ENCODE data around the gene ZNF3. TPM values are rescaled to one million over a fixed set of nuclear protein-coding genes. Genes with fewer than 3 reads are reported as not detected.
A peak's percentile ranks its signal among the peaks of the same experiment; 100 is the strongest.
"Not testable (repeated sequence)": the region's sequence is repeated elsewhere in the genome, so short reads cannot be mapped to it uniquely, and the experiment has no call there.

Gene ZNF3
- polyA plus RNA-seq: 31.7 TPM

- Mint-ChIP-seq H3K9me3 (no peaks in the 10 kb centered on the region), H3K27me3 (no peaks in the 10 kb centered on the region), H3K4me3 (peak within 1 kb of the TSS; percentile 78 to 96 (median 94)), H3K36me3 (no peaks in the 10 kb centered on the region), H3K4me1 (peaks cover 21 to 26% (median 25%) of the 10 kb centered on the region in 3 donors), H3K27ac (peak within 1 kb of the TSS; percentile 93 to 98 (median 97))
Observed at GRCh38 chr7:100081535-100082102, at the start of gene ZNF3. Gene ZNF3 (minus strand): TSS chr7:100081723. CDS start chr7:100077357, 4,366 bp downstream.

- peak overlapping the region in 2 of 4 donors; percentile 43 to 63 for H3K4me3 Mint-ChIP-seq
- peaks cover 2% of the 10 kb centered on the region for H3K36me3 Mint-ChIP-seq
- no peaks in the 10 kb centered on the region for H3K9me3 Mint-ChIP-seq
- no peak overlapping the region for H3K27ac Mint-ChIP-seq
- H3K4me1 Mint-ChIP-seq: peaks cover 9 to 18% (median 12%) of the 10 kb centered on the region in 3 donors
- H3K27me3 Mint-ChIP-seq: no peaks in the 10 kb centered on the region
Observed at GRCh38 chr7:100130608-100131453, 49.3 kb upstream of the ZNF3 start.

DNA sequence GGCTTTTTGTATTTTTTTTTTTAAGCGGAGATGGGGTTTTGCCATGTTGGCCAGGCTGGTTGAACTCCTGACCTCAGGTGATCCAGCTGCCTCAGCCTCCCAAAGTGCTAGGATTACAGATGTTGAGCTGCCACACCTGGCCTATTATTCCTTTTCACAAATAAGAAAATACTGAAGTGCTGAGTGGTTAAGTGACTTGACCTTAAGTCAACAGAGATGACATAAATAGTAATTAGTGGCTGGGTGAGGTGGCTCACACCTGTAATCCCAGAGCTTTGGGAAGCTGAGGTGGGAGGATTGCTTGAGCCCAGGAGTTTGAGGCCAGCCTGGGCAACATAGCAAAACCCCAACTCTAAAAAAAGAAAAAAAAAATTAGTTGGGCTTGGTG lies 48.7 kb upstream of the ZNF3 start:
- not testable (repeated sequence) for H3K36me3 Mint-ChIP-seq, H3K27me3 Mint-ChIP-seq, H3K9me3 Mint-ChIP-seq, H3K4me3 Mint-ChIP-seq, H3K27ac Mint-ChIP-seq
- peaks cover 12 to 22% (median 12%) of the 10 kb centered on the region in 3 donors for H3K4me1 Mint-ChIP-seq

- H3K4me3 Mint-ChIP-seq: peak overlapping the region in 3 of 4 donors; percentile 78 to 90 (median 81)
- no peaks in the 10 kb centered on the region for H3K27me3 Mint-ChIP-seq
- H3K4me1 Mint-ChIP-seq: peaks cover 24 to 25% (median 24%) of the 10 kb centered on the region in 3 donors
- H3K36me3 Mint-ChIP-seq: peaks cover 2% of the 10 kb centered on the region
- H3K9me3 Mint-ChIP-seq: no peaks in the 10 kb centered on the region
- H3K27ac Mint-ChIP-seq: peak overlapping the region in 1 of 3 donors; percentile 69
Observed at GRCh38 chr7:100128637-100128963, 47.1 kb upstream of the ZNF3 start.

DNA sequence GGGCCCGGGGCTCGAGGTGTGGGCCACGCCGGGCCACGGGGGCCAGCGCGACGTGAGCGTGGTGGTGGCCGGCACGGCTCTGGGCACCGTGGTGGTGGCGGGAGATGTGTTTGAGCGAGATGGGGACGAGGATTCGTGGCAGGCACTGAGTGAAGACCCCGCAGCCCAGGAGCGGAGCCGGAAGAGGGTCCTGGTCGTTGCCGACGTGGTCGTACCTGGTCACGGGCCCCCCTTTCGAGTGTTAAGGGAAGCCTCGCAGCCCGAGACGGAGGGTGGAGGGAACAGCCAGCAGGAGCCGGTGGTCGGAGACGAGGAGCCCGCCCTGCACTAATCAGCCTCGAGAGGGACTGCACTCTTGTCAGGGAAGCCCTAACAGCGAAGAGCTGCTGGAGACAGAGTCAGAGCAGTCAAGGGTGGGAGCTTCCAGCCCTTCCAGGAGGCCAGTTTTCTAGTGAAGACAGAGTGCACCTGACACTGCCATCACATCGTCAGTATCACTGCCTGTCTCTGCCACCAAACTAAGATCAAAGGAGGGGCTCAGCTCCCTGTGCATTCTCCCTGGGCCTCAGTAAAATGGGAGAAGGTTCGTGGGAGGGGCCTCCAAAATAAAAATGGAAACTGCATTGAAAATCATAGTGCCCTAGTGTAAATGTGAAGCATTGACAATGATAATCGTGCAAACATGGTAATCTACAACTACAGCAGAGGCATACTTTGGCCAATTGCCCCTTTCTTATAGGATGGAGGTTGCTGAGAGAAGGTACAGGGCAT lies 46.5 kb upstream of the ZNF3 start:
- peak overlapping the region; percentile 78 to 90 (median 80) for H3K4me3 Mint-ChIP-seq
- peaks cover 2% of the 10 kb centered on the region for H3K36me3 Mint-ChIP-seq
- H3K27ac Mint-ChIP-seq: peak overlapping the region; percentile 27 to 69 (median 59)
- peaks cover 24 to 25% (median 24%) of the 10 kb centered on the region in 3 donors for H3K4me1 Mint-ChIP-seq
- no peaks in the 10 kb centered on the region for H3K9me3 Mint-ChIP-seq
- no peaks in the 10 kb centered on the region for H3K27me3 Mint-ChIP-seq

- Mint-ChIP-seq H3K4me1 (peaks cover 19 to 20% (median 20%) of the 10 kb centered on the region in 3 donors), H3K27ac (peak within 1 kb of the TSS; percentile 93 to 99 (median 99)), H3K9me3 (no peaks in the 10 kb centered on the region), H3K36me3 (peaks cover 5% of the 10 kb centered on the region), H3K4me3 (peak within 1 kb of the TSS; percentile 96 to 100 (median 100)), H3K27me3 (no peaks in the 10 kb centered on the region)
Observed at GRCh38 chr7:100126931-100127865, 45.7 kb upstream of the ZNF3 start, which contains the start of gene MBLAC1. Gene MBLAC1 (plus strand): TSS chr7:100126967. CDS start chr7:100127396, 429 bp downstream.

- Mint-ChIP-seq H3K4me3 (peak overlapping the region; percentile 96 to 100 (median 100)), H3K9me3 (no peaks in the 10 kb centered on the region), H3K36me3 (peaks cover 5% of the 10 kb centered on the region), H3K27ac (peak overlapping the region; percentile 93 to 99 (median 99)), H3K4me1 (peaks cover 18 to 20% (median 19%) of the 10 kb centered on the region in 3 donors), H3K27me3 (no peaks in the 10 kb centered on the region)
Observed at GRCh38 chr7:100126239-100126930, 44.9 kb upstream of the ZNF3 start.

DNA sequence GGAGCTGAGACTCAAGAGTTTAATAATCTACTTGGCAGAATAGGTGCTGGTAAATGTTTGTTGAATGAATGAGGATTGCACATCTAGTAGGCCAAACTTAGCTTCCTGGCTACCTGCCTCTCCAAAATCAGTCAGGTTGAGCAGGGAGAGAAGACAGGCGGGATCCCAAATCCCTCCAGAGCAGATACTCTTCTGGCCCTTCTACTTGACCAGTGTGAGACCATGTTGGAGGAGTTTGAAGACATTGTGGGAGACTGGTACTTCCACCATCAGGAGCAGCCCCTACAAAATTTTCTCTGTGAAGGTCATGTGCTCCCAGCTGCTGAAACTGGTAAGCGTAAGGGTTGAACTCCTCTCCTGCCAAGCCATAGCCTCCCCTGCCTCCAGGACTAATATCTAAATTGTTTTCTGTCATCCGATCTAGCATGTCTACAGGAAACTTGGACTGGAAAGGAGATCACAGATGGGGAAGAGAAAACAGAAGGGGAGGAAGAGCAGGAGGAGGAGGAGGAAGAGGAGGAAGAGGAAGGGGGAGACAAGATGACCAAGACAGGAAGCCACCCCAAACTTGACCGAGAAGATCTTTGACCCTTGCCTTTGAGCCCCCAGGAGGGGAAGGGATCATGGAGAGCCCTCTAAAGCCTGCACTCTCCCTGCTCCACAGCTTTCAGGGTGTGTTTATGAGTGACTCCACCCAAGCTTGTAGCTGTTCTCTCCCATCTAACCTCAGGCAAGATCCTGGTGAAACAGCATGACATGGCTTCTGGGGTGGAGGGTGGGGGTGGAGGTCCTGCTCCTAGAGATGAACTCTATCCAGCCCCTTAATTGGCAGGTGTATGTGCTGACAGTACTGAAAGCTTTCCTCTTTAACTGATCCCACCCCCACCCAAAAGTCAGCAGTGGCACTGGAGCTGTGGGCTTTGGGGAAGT lies 43.0 kb upstream of the ZNF3 start:
- no peaks in the 10 kb centered on the region for H3K9me3 Mint-ChIP-seq
- H3K4me3 Mint-ChIP-seq: peak overlapping the region; percentile 44 to 96 (median 82)
- peak overlapping the region in 2 of 3 donors; percentile 78 to 93 for H3K27ac Mint-ChIP-seq
- H3K4me1 Mint-ChIP-seq: peaks cover 22 to 30% (median 26%) of the 10 kb centered on the region in 3 donors
- no peaks in the 10 kb centered on the region for H3K27me3 Mint-ChIP-seq
- H3K36me3 Mint-ChIP-seq: peaks cover 5% of the 10 kb centered on the region

GRCh38 chr7:100122568-100122967 lies 41.0 kb upstream of the ZNF3 start:
- Mint-ChIP-seq H3K27me3 (no peaks in the 10 kb centered on the region), H3K36me3 (peaks cover 5% of the 10 kb centered on the region), H3K9me3 (no peaks in the 10 kb centered on the region), H3K4me1 (peaks cover 30 to 33% (median 31%) of the 10 kb centered on the region in 3 donors), H3K27ac (no peak overlapping the region), H3K4me3 (peak overlapping the region in 2 of 4 donors; percentile 28 to 70)

GRCh38 chr7:100122067-100122466 lies 40.5 kb upstream of the ZNF3 start:
- peak overlapping the region in 1 of 4 donors; percentile 30 for H3K4me3 Mint-ChIP-seq
- peak overlapping the region in 2 of 3 donors; percentile 52 to 73 for H3K27ac Mint-ChIP-seq
- H3K9me3 Mint-ChIP-seq: no peaks in the 10 kb centered on the region
- H3K4me1 Mint-ChIP-seq: peaks cover 29 to 33% (median 31%) of the 10 kb centered on the region in 3 donors
- H3K27me3 Mint-ChIP-seq: no peaks in the 10 kb centered on the region
- H3K36me3 Mint-ChIP-seq: peaks cover 5% of the 10 kb centered on the region

- H3K4me3 Mint-ChIP-seq: peak overlapping the region; percentile 91 to 98 (median 96)
- H3K9me3 Mint-ChIP-seq: no peaks in the 10 kb centered on the region
- H3K27me3 Mint-ChIP-seq: no peaks in the 10 kb centered on the region
- H3K36me3 Mint-ChIP-seq: peaks cover 2% of the 10 kb centered on the region
- peak overlapping the region; percentile 4 to 99 (median 99) for H3K27ac Mint-ChIP-seq
- H3K4me1 Mint-ChIP-seq: peaks cover 25 to 29% (median 28%) of the 10 kb centered on the region in 3 donors
Observed at GRCh38 chr7:100120733-100121036, 39.2 kb upstream of the ZNF3 start.

DNA sequence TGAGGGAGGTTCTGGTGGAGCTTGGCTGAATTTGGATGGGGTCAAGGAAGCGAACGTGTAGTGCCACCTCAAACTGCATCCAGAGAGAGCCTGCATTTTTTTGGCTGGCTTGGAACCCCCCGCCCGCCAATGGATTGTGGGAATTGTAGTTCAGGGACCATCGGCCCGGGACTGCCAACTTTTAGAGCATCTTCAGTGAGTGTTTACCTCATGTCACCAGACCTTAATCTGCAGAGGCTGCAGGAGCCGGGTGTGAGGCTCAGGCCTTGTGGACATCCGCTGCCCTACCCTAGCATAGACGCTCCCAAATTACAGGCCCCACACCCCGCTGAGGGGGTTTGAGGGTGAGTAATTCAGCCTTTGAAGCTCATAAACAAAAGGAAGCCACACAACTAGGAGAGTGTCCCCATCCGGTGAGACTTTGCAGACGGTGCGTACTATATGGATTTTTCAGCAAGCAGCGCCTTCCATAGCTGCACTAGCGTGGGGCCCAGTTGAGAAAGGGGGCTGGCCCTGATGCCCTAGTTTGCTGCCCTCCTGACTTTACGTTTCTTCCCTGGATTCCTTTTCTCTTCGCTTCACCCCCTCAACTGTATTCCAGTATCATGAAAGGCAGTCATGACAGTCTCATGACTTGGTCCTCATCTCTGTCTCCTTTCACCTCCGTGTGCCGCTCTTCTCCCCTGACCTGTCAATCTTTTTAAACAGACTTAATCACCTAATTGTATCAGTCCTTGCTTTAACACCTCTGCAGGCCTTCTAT lies 38.6 kb upstream of the ZNF3 start:
- H3K27me3 Mint-ChIP-seq: no peaks in the 10 kb centered on the region
- H3K9me3 Mint-ChIP-seq: no peaks in the 10 kb centered on the region
- peaks cover 22 to 29% (median 25%) of the 10 kb centered on the region in 3 donors for H3K4me1 Mint-ChIP-seq
- peaks cover 2% of the 10 kb centered on the region for H3K36me3 Mint-ChIP-seq
- peak overlapping the region; percentile 99 for H3K27ac Mint-ChIP-seq
- peak overlapping the region; percentile 96 to 98 (median 96) for H3K4me3 Mint-ChIP-seq

All from IgD-negative memory B cell (primary cell).